SU-DHL-6 (cell line): ENCODE measurements around the gene B3GNT9.

Experiments used
- H2AFZ ChIP-seq: fragments of 200-600 bp; sonication (generic); 2 replicates; pipeline ENCODE4 v1.6.1; 2014; ENCODE audit warnings: low read depth, mild to moderate bottlenecking, moderate library complexity, mixed read lengths, antibody characterized with exemption, low read length; ENCODE audit not compliant: severe bottlenecking
- H3F3A ChIP-seq: fragments of 200-600 bp; shearing (Covaris generic); 2 replicates; pipeline ENCODE4 v1.6.0; 2016; ENCODE audit warnings: antibody characterized with exemption, mild to moderate bottlenecking; ENCODE audit not compliant: insufficient read depth
- H3K27ac ChIP-seq: fragments of 200-600 bp; sonication (generic); 2 replicates; pipeline ENCODE4 v1.5.1; 2016; ENCODE audit warnings: low read depth, mild to moderate bottlenecking, low read length, moderate library complexity, mixed read lengths
- H3K27me3 ChIP-seq: fragments of 200-600 bp; sonication (generic), shearing (Covaris generic); 2 replicates; pipeline ENCODE4 v1.6.0; 2014; ENCODE audit warnings: mild to moderate bottlenecking, low read length
- H3K36me3 ChIP-seq: fragments of 200-600 bp; sonication (generic); 2 replicates; pipeline ENCODE4 v1.6.1; 2014; ENCODE audit warnings: mild to moderate bottlenecking, low read length, mixed read lengths
- H3K4me2 ChIP-seq: fragments of 300-600, 200-600 bp; shearing (Covaris generic), sonication (generic); 2 replicates; pipeline ENCODE4 v1.6.0; 2014; ENCODE audit warnings: low read length, low read depth, mild to moderate bottlenecking; ENCODE audit not compliant: poor library complexity, severe bottlenecking
- H3K4me3 ChIP-seq: fragments of 200-600 bp; sonication (generic); 2 replicates; pipeline ENCODE4 v1.5.1; 2014; ENCODE audit warnings: antibody characterized with exemption, low read length, mild to moderate bottlenecking, mixed read lengths; ENCODE audit not compliant: insufficient read depth, poor library complexity, severe bottlenecking
- H3K79me2 ChIP-seq: fragments of 200-600 bp; sonication (generic); 2 replicates; pipeline ENCODE4 v1.6.1; 2014; ENCODE audit warnings: mild to moderate bottlenecking, low read length, moderate library complexity; ENCODE audit not compliant: insufficient read depth
- H3K9ac ChIP-seq: fragments of 200-600 bp; sonication (generic); 2 replicates; pipeline ENCODE4 v1.7.0; 2014; ENCODE audit warnings: mild to moderate bottlenecking, low read length
- H3K9me2 ChIP-seq: fragments of 200-600 bp; sonication (generic); replicated peaks from 2 replicates; pipeline ENCODE4 v1.6.1; 2014; ENCODE audit warnings: low read length; ENCODE audit not compliant: insufficient read depth
- H3K9me3 ChIP-seq: fragments of 200-600 bp; sonication (generic); 2 replicates; pipeline ENCODE4 v1.6.1; 2014; ENCODE audit warnings: low read length, mixed read lengths; ENCODE audit not compliant: insufficient read depth
- H4K20me1 ChIP-seq: fragments of 200-600 bp; sonication (generic); 2 replicates; pipeline ENCODE4 v1.6.1; 2014; ENCODE audit warnings: low read depth, mild to moderate bottlenecking, antibody characterized with exemption, low read length, moderate library complexity, mixed read lengths
- CTCF ChIP-seq: fragments of 200-600 bp; sonication (generic); IDR thresholded peaks from one replicate; pipeline ENCODE4 v1.5.1; 2017; ENCODE audit warnings: antibody characterized with exemption, mild to moderate bottlenecking, low read length, moderate library complexity; ENCODE audit not compliant: insufficient read depth, poor library complexity, severe bottlenecking
- EZH2phosphoT487 ChIP-seq: fragments of 200-600 bp; sonication (generic), shearing (Covaris generic); conservative IDR thresholded peaks from 2 replicates; pipeline ENCODE4 v1.6.1; 2018; ENCODE audit warnings: mild to moderate bottlenecking, antibody characterized with exemption, low read length, moderate library complexity, mixed read lengths

B3GNT9 gene

GRCh38 chr16:67111951-67112444, 38.8 kb downstream of the B3GNT9 start:
- peaks cover 44% of the 10 kb centered on the region for H3K79me2 ChIP-seq
- no peak for TF ChIP-seq CTCF
- TF ChIP-seq EZH2phosphoT487: no peak
- 0 out of 2 replicates have a peak, but pooled peaks cover 5% of the 10 kb centered on the region for H3F3A ChIP-seq
- H3K9me2 ChIP-seq: no peaks in the 10 kb centered on the region
- no peak overlapping the region for H3K27ac ChIP-seq
- H4K20me1 ChIP-seq: no peaks in the 10 kb centered on the region
- H3K9me3 ChIP-seq: no peaks in the 10 kb centered on the region
- no peaks in the 10 kb centered on the region for H3K36me3 ChIP-seq
- no peak overlapping the region for H3K4me2 ChIP-seq
- no peak overlapping the region for H2AFZ ChIP-seq
- H3K9ac ChIP-seq: no peak overlapping the region
- H3K4me3 ChIP-seq: no peak overlapping the region
- no peaks in the 10 kb centered on the region for H3K27me3 ChIP-seq

GRCh38 chr16:67109407-67110135, 41.2 kb downstream of the B3GNT9 start, which contains the start of gene PHAF1:
PHAF1 (plus strand) TSS chr16:67109941; CDS start chr16:67110176, 235 bp downstream.
- Histone ChIP-seq H3K9ac (peak within 1 kb of the TSS; percentile 79), H3K79me2 (peaks cover 30% of the 10 kb centered on the region), H3K4me3 (peak within 1 kb of the TSS; percentile 70), H3F3A (peaks cover 12% of the 10 kb centered on the region; the same call in 1 of the 2 replicates), H4K20me1 (no peaks in the 10 kb centered on the region), H3K4me2 (peak within 1 kb of the TSS; percentile 93), H3K27me3 (no peaks in the 10 kb centered on the region), H3K9me3 (no peaks in the 10 kb centered on the region), H3K27ac (no peak within 1 kb of the TSS), H3K36me3 (no peaks in the 10 kb centered on the region), H3K9me2 (no peaks in the 10 kb centered on the region), H2AFZ (peak within 1 kb of the TSS; percentile 82)
- TF ChIP-seq CTCF (no peak), EZH2phosphoT487 (no peak)

DNA sequence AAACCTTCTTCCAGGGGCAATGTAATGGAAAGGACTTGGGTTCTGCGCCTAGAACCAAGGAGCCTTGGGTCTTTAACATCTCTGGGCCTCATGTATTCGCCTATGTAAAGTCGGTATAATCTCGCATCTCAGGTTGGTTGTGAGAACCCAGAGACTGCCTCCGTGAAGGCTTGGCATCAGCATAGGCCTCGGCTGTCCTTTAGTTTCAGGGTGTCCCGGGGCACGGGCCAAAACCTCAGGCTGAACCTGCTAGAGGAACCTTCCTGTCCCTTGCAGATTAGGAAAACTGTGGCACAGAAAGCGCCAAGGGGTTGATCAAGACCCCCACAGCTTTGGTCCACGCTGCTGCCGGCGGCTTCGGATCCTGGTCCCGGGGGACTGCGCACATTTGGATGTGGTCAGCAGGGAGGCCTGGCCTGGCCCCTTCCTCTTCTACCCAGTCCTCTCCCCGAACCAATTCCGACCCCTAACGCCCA, 41.8 kb downstream of the B3GNT9 start:
- Histone ChIP-seq H3K27me3 (no peaks in the 10 kb centered on the region), H3K9ac (peak overlapping the region; percentile 79), H3K79me2 (peaks cover 28% of the 10 kb centered on the region), H3K9me2 (no peaks in the 10 kb centered on the region), H3K9me3 (no peaks in the 10 kb centered on the region), H3K27ac (no peak overlapping the region), H3K36me3 (no peaks in the 10 kb centered on the region), H3K4me2 (peak overlapping the region; percentile 67), H3K4me3 (peak overlapping the region; percentile 70), H3F3A (peaks cover 12% of the 10 kb centered on the region; the same call in 1 of the 2 replicates), H2AFZ (peak overlapping the region; percentile 82), H4K20me1 (no peaks in the 10 kb centered on the region)
- TF ChIP-seq EZH2phosphoT487: no peak
- TF ChIP-seq CTCF: no peak
